GM18907 (cell line): Measurements from ENCODE around the gene DSTN.

Source experiments
- ATAC-seq: cut with Tn5 transposase; IDR thresholded peaks from one replicate; pipeline ENCODE4 v1.9.1; 2021; ENCODE audit warnings: mild to moderate bottlenecking, moderate library complexity; ENCODE audit not compliant: unreplicated experiment

DSTN gene

DNA sequence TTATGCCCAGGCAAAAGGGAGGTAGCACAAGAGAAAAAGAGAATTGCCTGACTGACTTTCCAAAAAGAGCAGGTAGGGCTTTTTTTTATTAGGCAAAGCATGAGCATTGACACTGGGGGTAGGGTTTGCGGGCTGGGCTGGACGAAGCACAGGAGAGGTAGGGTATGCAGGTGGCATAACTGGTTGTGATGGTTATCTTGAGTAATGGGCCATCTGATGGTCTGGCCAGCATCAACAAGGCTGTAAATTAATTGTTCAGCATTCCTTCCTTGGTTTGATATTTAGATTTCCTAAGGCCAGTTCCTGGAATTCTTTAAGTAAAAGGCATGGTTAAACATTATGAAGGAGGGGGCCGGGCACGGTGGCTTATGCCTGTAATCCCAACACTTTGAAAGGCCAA is 24.7 kb upstream of the DSTN start:
- no peak for ATAC-seq

DNA sequence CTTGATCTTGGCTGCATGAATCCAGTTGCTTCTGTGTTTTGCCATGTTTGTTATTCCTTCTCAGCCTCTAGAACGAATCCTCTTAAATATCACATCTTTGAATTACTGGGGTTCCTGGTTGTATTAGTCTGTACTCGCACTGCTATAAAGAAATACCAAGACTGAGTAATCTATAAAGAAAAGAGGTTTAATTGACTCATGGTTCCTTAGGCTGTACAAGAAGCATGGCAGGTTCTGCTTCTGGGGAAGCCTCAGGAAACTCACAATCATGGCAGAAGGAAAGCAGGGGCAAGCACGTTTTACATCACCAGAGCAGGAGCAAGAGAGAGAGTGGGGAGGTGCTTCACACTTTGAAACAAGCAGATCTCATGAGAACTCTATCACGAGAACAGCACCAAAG is 20.7 kb upstream of the DSTN start:
- ATAC-seq, result no peak

DNA sequence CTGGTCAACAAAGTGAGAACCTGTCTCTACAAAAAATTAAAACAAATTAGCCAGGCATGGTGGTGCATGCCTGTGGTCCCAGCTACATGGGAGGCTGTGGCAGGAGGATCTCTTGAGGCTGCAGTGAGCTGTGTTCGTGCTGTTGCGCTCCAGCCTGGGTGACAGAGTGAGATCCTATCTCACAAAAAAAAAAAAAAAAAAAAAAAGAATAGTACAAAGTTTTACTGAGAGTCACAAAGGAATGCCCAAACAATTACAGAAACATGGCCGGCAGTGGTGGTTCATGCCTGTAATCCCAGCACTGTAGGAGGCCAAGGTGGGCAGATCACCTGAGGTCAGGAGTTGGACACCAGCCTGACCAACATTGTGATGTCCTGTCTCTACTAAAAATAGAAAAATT is 14.8 kb upstream of the DSTN start:
- no peak for ATAC-seq

DNA sequence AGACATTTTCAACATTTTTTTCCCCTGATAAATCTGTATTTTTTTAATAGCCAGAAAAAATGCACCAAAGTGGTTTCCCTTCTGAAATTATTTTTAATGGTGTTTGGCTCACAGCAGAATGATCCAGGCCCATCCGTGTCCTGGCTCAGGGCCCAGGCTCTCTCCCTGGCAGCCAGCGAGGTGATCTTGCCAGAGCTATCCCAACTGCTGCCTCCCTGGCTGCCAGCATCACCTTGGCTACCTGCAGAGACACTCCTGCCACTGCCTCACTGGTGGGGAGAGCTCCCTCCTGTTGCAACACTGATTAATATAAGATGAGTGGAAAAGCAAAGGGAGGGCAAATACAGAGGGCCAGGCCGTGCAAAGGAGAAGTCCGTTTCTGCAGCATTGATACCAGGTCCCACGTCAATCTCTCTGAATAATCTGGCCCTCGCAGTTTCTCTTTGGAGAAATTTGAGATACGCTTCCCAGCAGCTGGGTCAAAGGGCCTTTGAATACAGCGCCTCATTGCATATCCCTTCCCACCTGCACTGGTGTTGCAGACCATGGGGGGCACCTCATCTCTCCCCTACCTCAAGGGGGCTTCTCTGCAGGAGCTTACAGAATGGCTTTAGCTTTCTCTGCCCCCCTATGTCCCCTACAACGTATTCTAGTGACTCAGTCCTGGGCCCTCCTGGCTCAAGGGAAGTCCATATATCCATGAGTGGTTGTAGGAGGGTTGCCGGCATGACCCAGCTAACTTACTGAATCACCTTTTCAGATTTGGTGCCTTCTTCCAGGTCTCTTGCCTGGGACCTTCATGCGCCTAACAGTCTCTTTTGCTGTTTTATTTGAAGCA is 12.8 kb upstream of the DSTN start:
- no peak for ATAC-seq

DNA sequence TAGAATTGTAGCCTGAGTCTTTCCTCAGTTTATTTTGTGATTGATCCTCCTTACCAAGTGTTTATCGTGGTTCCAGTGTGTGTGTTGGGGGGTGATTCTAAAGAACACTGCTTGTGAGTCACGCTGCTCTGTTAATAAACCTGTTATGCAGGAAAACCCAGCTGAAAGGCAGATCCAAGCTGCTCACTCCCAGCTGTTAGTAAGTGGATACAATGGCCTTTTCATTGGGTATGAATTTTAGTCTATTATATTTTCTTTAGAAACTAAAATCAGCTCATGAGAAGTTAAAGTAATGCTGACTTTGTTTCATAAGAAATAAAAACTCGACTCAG is 12.2 kb upstream of the DSTN start:
- ATAC-seq, result no peak

DNA sequence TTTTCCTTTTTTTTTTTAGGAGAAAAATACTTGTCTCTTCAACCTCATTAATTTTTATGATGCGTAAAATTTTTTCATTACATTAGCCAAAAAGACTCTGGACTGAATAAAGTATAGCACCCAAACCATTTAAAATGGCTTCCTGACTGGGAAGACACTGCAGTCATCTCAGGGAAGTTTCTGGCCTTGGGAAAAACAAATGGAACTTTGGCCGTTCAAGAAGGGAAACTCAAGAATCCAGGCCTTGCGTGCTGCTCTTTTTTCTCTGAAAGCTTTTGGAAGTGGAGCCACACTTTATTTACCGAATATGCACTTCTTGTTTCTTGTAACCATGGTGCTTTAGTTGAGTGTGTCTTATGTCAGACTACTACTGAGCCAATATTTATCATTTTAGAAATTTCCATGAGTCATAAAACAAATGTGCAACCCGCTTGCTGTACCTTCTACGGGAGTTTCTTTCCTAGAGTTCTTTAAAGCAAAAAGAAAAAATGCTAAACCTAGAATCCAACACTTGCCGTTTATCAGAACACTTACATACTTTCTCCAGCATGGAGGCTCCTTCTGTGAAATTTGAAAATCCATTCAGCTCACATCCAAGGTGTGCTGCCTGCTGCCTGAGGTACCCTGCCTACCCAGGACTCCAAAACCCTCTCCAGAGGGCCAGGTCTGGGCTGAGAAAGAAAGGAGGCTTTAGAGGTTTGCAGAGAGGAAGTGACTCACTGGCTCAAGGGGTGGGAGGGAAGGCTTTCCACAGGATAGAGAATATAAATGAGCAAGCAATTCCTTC is 11.5 kb upstream of the DSTN start:
- ATAC-seq, result no peak

DNA sequence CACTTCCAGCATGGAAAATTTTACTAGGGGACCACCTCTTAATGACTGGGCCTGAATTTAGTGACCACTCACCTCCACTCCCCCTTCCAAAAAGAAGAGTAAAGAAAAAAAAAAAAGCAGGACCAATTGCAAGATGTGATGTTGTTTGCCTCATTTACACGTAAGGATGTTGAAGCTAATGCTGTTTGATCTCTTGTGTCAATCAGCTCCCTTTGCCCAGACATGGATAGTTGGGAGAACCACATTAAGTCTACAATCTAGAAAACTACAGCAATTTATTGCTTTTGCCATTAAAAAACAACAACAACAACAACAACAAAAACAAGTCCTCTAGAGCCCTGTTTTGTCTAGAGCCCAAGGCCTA is 11.0 kb upstream of the DSTN start:
- ATAC-seq, result no peak

DNA sequence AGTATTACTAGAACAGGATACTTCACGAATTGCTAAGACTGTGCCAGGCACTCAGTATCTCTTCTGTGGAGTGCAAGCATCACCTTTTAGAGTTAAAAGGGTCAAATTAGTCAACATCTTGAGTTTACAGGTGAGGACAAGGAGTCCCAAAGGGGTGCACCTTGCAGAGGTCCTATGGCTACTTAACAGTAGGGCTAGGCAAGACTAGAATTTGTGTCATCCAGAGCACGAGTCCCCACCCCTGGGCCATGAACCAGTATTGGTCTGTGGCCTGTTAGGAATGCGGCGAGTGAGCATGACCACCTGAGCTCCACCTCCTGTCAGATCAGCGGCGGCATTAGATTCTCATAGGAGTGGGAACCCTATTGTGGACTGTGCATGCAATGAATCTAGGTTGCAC is 10.5 kb upstream of the DSTN start:
- no peak for ATAC-seq

DNA sequence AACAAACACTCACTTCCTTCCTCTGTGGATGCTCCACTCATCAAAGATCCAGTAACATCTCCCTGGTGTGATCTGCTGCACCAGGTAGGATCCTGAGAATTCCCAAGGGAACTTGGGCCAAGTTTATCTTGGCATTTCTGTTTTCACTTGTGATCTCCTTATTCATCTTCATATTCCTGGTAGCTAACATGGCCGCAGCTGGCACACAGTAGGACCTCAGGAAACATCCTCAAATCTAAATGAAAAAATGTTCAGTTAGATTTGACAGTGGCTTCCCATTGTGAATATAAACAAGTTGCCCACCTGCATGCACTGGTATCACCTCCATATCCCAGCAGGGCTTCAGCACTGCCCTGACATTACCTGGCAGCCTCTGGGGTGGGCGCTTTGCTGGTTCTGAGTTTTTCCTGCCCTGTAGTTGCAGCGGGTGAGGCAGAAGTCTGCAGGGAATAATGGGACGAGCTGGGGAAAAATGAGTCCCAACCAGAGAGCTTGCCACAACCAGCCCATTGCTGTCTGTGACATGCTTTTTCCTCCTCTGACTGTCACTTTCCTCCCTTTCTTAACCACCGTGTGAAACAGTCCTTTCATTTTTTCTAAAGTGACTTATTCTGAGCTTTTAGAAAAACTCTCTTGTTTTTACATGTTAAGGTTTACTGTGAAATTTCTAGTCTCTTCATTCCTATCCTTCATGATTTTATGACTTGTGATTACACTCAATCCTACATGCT is 9.4 kb upstream of the DSTN start:
- no peak for ATAC-seq

DNA sequence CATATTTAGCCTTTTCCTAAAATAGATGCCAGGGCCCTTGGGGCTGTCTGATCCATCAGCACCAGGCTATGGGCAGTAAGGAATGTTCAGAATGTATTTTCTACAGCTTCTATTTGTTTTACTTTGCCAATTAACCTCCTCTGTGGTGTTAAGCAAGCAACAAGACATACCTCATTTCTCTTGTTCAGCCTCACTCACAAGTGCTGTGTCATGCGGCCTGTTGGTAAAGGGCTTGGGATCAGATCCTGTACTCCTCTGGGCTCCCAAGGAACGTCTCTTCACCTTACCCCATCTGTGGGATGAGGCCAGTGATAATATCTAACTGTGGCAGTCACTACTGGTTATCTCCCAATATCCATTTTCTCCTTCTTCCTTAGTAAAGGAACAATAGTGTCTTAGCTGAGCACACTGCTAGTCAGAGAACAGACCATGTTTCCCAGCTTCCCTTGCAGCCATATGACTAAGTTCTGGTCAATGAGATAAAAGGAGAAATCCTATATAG is 7.0 kb upstream of the DSTN start:
- ATAC-seq, result no peak

DNA sequence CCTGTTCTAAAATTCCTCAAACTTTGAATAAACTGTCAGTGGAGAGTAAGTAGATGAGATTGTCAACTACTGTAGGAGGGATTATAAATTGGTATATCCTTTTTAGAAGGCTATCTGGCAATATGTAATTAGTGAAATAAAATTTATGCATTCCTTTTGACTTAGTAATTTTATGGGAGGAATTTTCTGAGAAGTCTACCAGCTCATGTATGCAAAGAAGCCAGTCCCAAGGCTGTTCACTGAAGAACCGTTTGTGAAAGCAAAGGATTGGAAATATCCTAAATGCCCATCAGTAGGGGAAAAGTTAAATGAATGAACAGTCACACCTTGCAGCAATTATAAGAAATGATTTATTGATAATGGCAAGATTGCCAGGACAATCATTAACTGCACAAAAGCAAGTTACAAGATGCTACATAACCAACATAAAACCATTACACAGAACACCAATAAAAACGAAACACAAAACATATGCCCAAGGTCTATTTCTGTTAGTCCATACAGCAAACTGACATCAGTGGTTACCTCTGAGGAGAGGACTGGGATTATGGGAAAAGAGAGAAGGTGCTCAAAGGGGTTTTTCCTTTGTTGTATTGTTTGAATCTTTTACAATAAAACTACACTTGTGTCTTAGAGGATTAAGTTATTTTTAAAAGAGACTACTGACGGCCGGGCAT is 4.6 kb upstream of the DSTN start:
- no peak for ATAC-seq

DNA sequence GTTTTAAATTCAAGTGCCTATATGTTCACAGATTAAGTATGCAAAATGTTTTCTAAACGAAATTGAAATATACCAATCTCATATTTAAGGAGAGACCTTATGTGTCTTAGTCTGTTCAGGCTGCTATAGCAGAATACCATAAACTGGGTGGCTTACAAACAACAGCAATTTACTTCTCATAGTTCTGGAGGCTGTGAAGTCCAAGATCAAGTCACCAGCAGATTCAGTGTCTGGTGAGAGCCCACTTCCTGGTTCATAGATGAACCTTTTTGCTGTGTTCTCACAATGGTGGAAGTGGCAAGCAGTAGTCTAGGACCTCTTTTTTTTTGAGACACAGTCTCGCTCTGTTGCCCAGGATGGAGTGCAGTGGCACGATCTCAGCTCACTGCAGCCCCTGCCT is 3.5 kb upstream of the DSTN start:
- ATAC-seq, result no peak

DNA sequence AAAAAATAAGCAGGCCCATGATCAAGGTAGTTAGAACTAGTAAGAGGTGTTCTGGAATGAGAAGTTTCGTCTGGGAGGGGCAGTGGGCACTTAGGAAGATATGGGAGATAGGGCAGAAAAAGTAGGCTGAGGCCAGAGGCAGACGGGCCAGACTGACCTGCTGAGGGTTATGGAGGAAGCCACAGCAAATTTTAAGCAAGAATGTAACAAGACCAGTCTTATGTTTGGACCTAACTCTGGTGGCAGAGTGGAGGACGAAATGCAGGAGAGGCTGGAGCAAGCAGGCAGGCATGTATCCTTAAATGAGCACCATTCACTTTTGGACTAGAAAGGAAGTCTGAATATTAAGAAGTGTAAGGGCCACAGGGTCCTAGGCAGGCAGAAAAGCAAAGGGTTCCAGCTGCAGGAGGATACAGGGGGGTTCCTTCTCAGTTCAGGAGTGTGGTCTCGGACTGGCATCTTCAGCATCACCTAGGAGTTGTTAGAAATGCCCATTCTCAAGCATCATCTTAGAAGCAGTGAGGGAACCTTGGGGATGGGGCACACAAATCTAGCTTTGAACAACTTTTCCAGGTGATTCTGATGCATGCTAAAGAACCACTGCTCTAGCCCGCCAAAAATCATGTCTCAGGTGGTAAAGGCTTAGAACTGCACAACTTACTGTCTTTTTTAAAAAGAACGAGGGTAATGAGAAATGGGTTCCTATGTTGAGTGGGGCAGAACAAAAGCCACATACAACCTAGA is 1.7 kb upstream of the DSTN start:
- no peak for ATAC-seq

DNA sequence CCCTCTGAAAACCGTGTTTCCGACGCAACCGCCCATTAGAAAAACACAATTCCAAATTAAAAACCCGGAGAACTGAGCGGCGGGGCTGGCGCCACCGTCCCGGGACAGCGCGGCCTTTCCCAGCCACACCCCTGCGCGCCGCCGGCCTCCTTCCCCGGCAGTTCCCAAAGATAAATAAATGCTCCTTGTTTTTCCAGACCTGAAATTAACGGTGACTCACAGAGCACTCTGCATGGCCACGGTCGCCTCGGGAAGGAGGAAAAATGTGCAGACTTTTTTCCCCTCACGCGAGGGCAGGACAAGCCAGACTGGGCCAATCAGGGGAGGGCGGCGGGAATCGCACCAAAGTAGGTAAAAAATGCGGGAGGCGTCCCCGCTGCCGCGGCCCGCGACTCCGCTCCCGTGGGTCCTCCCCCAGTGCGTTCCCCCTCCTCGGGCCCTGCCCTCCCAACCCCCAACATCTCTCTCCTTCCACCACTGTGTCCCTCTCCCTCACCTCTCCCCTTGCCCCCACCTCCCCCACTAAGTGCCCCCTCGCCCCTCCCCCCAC is 828 bp upstream of the DSTN start:
- no peak for ATAC-seq

DNA sequence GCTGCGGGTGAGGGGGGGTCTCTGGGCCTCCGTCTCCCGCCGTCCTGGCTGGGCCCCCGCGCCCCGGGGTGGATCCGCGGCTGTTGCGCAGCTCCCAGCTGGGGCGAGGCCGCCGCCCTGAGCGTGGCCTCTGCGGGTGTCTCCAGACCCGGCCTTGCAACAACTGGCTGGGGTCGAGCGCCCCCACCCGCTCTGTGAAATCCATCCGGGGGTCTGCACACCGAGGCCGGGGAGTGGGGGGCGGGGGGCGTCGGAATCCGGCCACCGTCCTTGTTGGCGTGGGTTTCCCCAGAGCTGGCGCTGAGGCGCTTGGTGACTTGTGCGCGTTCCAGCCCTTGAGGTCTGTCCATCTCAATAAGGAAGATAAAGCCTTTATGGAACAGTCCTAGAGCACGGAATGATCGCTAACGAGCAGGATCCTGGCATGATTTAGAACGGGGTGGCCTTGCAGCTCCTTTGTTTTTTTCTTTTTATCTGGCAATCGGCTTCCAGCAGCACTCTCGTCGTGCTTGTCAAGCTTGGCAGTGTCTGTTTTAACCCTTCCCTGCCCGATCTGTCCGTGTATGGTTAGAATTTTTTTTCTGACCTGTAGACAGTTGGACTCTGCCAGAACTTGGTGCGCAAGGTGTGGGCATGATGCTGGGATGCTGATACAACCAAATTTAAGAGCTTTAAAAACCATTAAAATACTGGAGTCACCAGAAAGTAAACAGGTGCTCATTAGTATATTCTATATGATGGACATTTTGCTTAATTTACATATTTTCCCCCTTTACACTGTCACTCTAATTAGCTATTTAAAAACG is 675 bp downstream of the DSTN start:
- ATAC-seq, result peak; percentile 45

DNA sequence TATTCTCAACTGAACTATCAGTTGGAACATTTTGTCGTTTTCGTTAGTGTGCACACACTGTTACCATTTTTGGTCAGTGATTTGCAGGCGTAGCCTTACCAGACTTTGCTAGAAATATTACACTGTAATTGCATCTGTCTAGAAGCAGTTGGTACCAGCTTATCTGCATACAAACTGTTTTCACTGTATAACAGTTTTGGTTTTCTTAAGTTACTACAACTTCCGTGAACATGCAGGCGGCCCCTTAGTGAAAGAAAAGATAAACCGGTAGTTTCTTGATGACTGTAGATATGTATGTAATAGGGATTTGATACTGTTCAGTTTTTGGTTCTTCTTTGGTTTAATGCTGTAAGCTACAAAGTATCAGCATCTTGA is 1.3 kb downstream of the DSTN start:
- peak; percentile 36 for ATAC-seq

DNA sequence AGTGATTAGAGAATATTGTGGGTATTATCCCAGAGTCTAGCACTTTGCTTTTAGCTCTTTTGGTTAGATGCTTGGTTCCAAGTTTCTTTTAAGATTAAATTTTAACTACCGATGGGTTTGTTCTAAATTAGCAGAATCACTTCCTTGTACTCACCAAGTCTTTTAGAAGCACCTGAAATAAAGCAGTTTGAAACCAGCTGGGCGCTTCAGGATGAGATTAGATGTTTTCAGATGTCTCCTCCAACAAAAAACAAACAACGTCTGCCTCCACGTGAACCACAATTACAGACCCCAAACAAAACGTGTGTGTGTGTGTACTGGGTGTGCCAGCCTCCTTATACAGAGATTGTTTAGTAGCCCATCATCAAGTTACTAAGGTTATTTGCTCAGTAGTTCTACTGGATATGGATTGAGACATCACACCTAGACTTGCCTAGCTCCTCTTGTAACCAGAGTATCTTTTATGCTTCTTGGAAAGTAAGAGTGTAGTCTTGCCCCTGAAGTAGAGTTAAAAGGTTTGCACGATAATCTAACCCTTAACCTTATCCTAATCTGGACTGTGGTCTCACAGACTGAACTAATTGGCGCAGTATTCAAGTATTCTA is 2.3 kb downstream of the DSTN start:
- ATAC-seq, result no peak

DNA sequence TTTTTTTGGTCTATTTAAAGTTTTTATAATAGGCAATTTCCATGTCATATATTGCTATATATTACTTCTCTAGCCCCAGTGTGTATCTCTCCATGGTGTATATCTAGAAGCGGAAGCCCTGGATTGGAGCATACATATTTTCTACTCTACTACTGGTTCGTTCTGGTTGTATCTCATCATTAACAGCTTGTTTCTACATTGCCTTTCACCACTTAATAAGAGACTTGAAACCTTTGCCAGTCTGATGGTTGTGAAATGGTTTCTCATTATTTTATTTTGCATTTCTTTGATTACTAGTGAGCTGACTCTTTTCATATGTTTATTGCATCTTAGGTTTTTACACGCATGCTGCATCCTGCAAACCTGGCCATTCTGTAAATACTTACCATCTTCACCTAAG is 3.6 kb downstream of the DSTN start:
- ATAC-seq, result no peak

DNA sequence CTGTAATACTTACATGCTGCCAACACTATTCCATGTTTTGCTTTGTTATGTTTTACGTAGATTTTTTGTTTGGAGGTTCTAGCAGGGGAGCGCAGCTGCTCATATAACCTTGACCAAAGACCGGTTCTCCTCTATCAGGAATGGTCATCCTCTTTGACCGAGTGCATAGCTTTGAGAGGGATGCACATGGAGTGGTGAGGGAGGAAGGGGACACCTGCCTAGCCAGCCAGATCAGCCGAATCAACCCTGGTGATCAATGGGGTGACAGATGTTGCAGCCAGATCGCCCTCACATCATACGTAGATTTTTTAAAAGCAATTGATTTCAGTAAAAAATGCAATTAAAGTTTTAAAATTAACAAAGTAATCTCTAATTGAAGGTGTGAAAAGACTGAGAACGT is 6.3 kb downstream of the DSTN start:
- no peak for ATAC-seq
